Keratinocyte (primary cell): Measurements from ENCODE around the gene SLC8A1. TPM values are rescaled to one million over a fixed set of nuclear protein-coding genes. Genes with fewer than 3 reads are reported as not detected.

Source experiments
- DNase-seq: peaks from one replicate; pipeline ENCODE4 v3.0.0-alpha.2; 2011; ENCODE audit warnings: low read depth, missing footprints, low spot score
- FAIRE-seq: peaks from 2 replicates; lab custom pipeline; 2011; peaks lifted over from hg19 to GRCh38; lab: Jason Lieb, UNC
- H2AFZ ChIP-seq: 2 replicates; pipeline ENCODE4 v1.6.0; 2012; ENCODE audit warnings: low read length, control low read depth, inconsistent platforms; ENCODE audit not compliant: control insufficient read depth
- H3K27ac ChIP-seq: 2 replicates; pipeline ENCODE4 v1.5.1; 2011; ENCODE audit warnings: low read length; ENCODE audit not compliant: control insufficient read depth, insufficient read depth
- H3K27me3 ChIP-seq: 3 replicates; pipeline ENCODE4 v1.6.0; 2011; ENCODE audit warnings: low read length; ENCODE audit not compliant: control insufficient read depth, insufficient read depth; ENCODE audit errors: extremely low read depth
- H3K36me3 ChIP-seq, 2 experiments: 2 replicates in 1 of 2; 3 replicates in 1 of 2; pipeline ENCODE4 v1.5.1; 2011; ENCODE audit warnings: low read length in 2 of 2, mild to moderate bottlenecking in 1 of 2; ENCODE audit not compliant: control insufficient read depth in 2 of 2, insufficient read depth in 2 of 2; ENCODE audit errors: extremely low read depth in 1 of 2
- H3K4me1 ChIP-seq: 3 replicates; pipeline ENCODE4 v1.5.1; 2011; ENCODE audit warnings: low read length; ENCODE audit not compliant: control insufficient read depth, insufficient read depth; ENCODE audit errors: extremely low read depth
- H3K4me2 ChIP-seq: 3 replicates; pipeline ENCODE4 v1.6.0; 2011; ENCODE audit warnings: low read depth, low read length; ENCODE audit not compliant: control insufficient read depth, insufficient read depth; ENCODE audit errors: extremely low read depth
- H3K4me3 ChIP-seq, 3 experiments: fragments of 200-600 bp in 1 of 3; sonication (generic) in 1 of 3; 2 replicates in 2 of 3; 3 replicates in 1 of 3; pipeline ENCODE4 v1.5.1; 2011 to 2016; ENCODE audit warnings: low read length in 3 of 3, mild to moderate bottlenecking in 3 of 3, control low read depth in 2 of 3, inconsistent platforms in 1 of 3, low read depth in 1 of 3, mixed read lengths in 1 of 3, mixed run types in 1 of 3, moderate library complexity in 1 of 3; ENCODE audit not compliant: control insufficient read depth in 2 of 3, insufficient read depth in 2 of 3; ENCODE audit errors: extremely low read depth in 1 of 3
- H3K79me2 ChIP-seq: 2 replicates; pipeline ENCODE4 v1.6.0; 2012; ENCODE audit warnings: low read length; ENCODE audit not compliant: control insufficient read depth, insufficient read depth
- H3K9ac ChIP-seq: 3 replicates; pipeline ENCODE4 v1.6.0; 2011; ENCODE audit warnings: low read length; ENCODE audit not compliant: control insufficient read depth, insufficient read depth; ENCODE audit errors: extremely low read depth
- H3K9me1 ChIP-seq: 3 replicates; pipeline ENCODE4 v1.6.0; 2011; ENCODE audit warnings: low read length; ENCODE audit not compliant: control insufficient read depth, insufficient read depth; ENCODE audit errors: extremely low read depth
- H3K9me3 ChIP-seq: 2 replicates; pipeline ENCODE4 v1.5.1; 2012; ENCODE audit warnings: low read depth, low read length; ENCODE audit not compliant: control insufficient read depth
- H4K20me1 ChIP-seq: 3 replicates; pipeline ENCODE4 v1.6.0; 2011; ENCODE audit warnings: low read length; ENCODE audit not compliant: control insufficient read depth, insufficient read depth; ENCODE audit errors: extremely low read depth
- CTCF ChIP-seq, 3 experiments: IDR thresholded peaks in 1 of 3; conservative IDR thresholded peaks in 1 of 3; optimal IDR thresholded peaks in 1 of 3; 2 replicates in 2 of 3; 3 replicates in 1 of 3; pipeline versions ENCODE3 to v1.5.1; 2011; ENCODE audit warnings: low read length in 3 of 3, mild to moderate bottlenecking in 3 of 3, moderate library complexity in 2 of 3, control low read depth in 1 of 3, inconsistent platforms in 1 of 3; ENCODE audit not compliant: insufficient read depth in 2 of 3; ENCODE audit errors: extremely low read depth in 1 of 3
- EZH2 ChIP-seq: IDR thresholded peaks from one replicate; pipeline ENCODE4 v1.6.1; 2012; ENCODE audit warnings: inconsistent platforms, mild to moderate bottlenecking, low read length, moderate library complexity
- dilution Hi-C: fragments of 300-500 bp; cut with MboI; formaldehyde crosslinking; loops from one replicate; pipeline ENCODE4 v1.7.0; 2020; ENCODE audit warnings: low sequenced_read_pairs; ENCODE audit not compliant: extremely low pct_ligation_motif_present
- polyA plus RNA-seq, 5 experiments: library from polyadenylated mRNA; depleted of rRNA in 3 of 5; stranded (reverse) in 3 of 5; stranded (forward) in 1 of 5; unstranded in 1 of 5; fragments of >200 nt; gene quantifications; 1 replicate in 1 of 5; 2 replicates in 3 of 5; 3 replicates in 1 of 5; pipeline versions ENCODE4 v1.2.1 to v1.2.3, GENCODE V29; 2011 to 2012; ENCODE audit warnings: missing spikeins in 2 of 5, low read depth in 1 of 5, low replicate concordance in 1 of 5

SLC8A1 gene
- polyA plus RNA-seq, 1 donor (not counting 4 experiments of a cell fraction or from before 2014, with no cell fraction given), result 2.7 TPM

- H3K27me3 ChIP-seq, result no peaks in the 10 kb centered on the region
- H3K4me2 ChIP-seq, result no peak overlapping the region
- DNase-seq (no peak), FAIRE-seq (no peak)
- H2AFZ ChIP-seq, result no peak overlapping the region
- H3K4me3 ChIP-seq, result no peak overlapping the region
- H3K27ac ChIP-seq, result no peak overlapping the region
- no peaks in the 10 kb centered on the region for H3K9me1 ChIP-seq
- H3K9me3 ChIP-seq, result no peaks in the 10 kb centered on the region
- no peak overlapping the region for H3K9ac ChIP-seq
- H3K79me2 ChIP-seq, result no peaks in the 10 kb centered on the region
- H3K36me3 ChIP-seq, result no peaks in the 10 kb centered on the region
- dilution Hi-C loops, result no loop called here
- no peak for TF ChIP-seq EZH2
- no peak for TF ChIP-seq CTCF (optimal IDR thresholded peaks at IDR 0.05 in 1 of 3, IDR thresholded peaks at IDR 0.05 in 1 of 3, conservative IDR thresholded peaks at IDR 0.05 in 1 of 3; ENCODE audit: extremely low read depth in 1 of 3, insufficient read depth in 2 of 3, low read length in 3 of 3)
- H3K4me1 ChIP-seq, result peaks cover 12% of the 10 kb centered on the region
- H4K20me1 ChIP-seq, result no peaks in the 10 kb centered on the region
These were observed 2.4 kb upstream of the SLC8A1 start for GRCh38 chr2:40454321-40454720.

- no peak for TF ChIP-seq EZH2
- no peak for TF ChIP-seq CTCF (optimal IDR thresholded peaks at IDR 0.05 in 1 of 3, IDR thresholded peaks at IDR 0.05 in 1 of 3, conservative IDR thresholded peaks at IDR 0.05 in 1 of 3; ENCODE audit: extremely low read depth in 1 of 3, insufficient read depth in 2 of 3, low read length in 3 of 3)
These were observed 896 bp upstream of the SLC8A1 start for GRCh38 chr2:40452786-40453185.

More at GRCh38 chr2:40452786-40453185, 896 bp upstream of the SLC8A1 start:
- FAIRE-seq, result no peak
- Histone ChIP-seq H3K27me3 (no peaks in the 10 kb centered on the region), H3K27ac (no peak overlapping the region), H3K9me3 (no peaks in the 10 kb centered on the region), H3K4me1 (peaks cover 12% of the 10 kb centered on the region), H3K9me1 (no peaks in the 10 kb centered on the region), H3K79me2 (no peaks in the 10 kb centered on the region), H3K36me3 (no peaks in the 10 kb centered on the region), H2AFZ (no peak overlapping the region), H4K20me1 (no peaks in the 10 kb centered on the region), H3K4me2 (no peak overlapping the region), H3K9ac (no peak overlapping the region), H3K4me3 (no peak overlapping the region)
- no peak for DNase-seq
- dilution Hi-C loops, result no loop called here
